Chondrocyte (in vitro differentiated cells): Measurements from ENCODE around the gene PPP1R12C. TPM values are rescaled to one million over a fixed set of nuclear protein-coding genes. Genes with fewer than 3 reads are reported as not detected.
"Not testable (repeated sequence)": the region's sequence is repeated elsewhere in the genome, so short reads cannot be mapped to it uniquely, and the experiment has no call there.

ENCODE experiments used
- DNase-seq: peaks from one replicate; pipeline ENCODE4 v3.0.0; 2021; ENCODE audit warnings: mixed read lengths, low spot score
- H3K27ac Mint-ChIP-seq: one replicate; pipeline ENCODE4 v1.8.0; 2021; ENCODE audit warnings: mild to moderate bottlenecking, moderate library complexity, mixed read lengths; ENCODE audit not compliant: unreplicated experiment
- H3K27me3 Mint-ChIP-seq: 2 replicates; pipeline ENCODE4 v1.8.0; 2021; ENCODE audit warnings: low read depth, mixed read lengths
- H3K36me3 Mint-ChIP-seq: 2 replicates; pipeline ENCODE4 v1.8.0; 2021; ENCODE audit warnings: low read depth, mixed read lengths
- H3K4me1 Mint-ChIP-seq: 2 replicates; pipeline ENCODE4 v1.8.0; 2021; ENCODE audit warnings: low read depth, mild to moderate bottlenecking, mixed read lengths
- H3K4me3 Mint-ChIP-seq: one replicate; pipeline ENCODE4 v1.8.0; 2021; ENCODE audit warnings: mild to moderate bottlenecking, moderate library complexity, mixed read lengths; ENCODE audit not compliant: unreplicated experiment
- H3K9me3 Mint-ChIP-seq: 2 replicates; pipeline ENCODE4 v1.8.0; 2021; ENCODE audit warnings: low read depth, mixed read lengths
- total RNA-seq: library from RNA; stranded (reverse); gene quantifications from 3 replicates; pipeline ENCODE4 v1.2.1, GENCODE V29; 2021
- TF ChIP-seq, protein P1 (sequence below): fragments of 200-600 bp; sonication (generic); IDR thresholded peaks from 2 replicates; pipeline ENCODE4 v1.5.0; 2021; ENCODE audit warnings: antibody characterized with exemption, mild to moderate bottlenecking, moderate library complexity

Gene PPP1R12C
- total RNA-seq, 1 donor from 2014 or later = 103 TPM

DNA sequence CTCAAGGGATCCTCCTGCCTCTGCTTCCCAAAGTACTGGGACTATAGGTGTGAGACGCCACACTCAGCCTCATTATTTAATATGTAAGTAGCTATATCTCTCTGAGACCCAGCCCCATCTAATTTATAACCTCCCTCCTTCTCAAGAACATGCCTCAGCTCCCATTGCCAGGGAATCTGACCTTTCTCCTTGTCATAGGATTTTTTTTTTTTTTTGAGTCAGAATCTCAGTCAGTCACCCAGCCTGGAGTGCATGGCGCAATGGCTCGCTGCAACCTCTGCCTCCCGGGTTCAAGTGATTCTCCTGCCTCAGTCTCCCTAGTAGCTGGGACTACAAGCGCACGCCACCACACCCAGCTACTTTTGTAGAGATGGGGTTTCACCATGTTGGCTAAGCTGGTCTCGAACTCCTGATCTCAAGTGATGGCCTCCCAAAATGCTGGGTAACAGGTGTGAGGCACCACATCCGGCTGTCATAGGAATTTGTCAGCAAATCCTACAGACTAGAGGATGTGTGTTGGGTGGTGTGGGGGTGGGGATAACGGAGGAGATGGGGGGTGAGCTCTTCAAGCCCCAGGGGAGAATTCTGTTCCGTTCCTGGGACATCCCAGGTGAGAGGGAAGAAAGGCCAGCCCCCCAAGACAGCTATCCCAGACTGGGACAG, 46.8 kb downstream of the PPP1R12C start:
- TF ChIP-seq, protein P1, sequence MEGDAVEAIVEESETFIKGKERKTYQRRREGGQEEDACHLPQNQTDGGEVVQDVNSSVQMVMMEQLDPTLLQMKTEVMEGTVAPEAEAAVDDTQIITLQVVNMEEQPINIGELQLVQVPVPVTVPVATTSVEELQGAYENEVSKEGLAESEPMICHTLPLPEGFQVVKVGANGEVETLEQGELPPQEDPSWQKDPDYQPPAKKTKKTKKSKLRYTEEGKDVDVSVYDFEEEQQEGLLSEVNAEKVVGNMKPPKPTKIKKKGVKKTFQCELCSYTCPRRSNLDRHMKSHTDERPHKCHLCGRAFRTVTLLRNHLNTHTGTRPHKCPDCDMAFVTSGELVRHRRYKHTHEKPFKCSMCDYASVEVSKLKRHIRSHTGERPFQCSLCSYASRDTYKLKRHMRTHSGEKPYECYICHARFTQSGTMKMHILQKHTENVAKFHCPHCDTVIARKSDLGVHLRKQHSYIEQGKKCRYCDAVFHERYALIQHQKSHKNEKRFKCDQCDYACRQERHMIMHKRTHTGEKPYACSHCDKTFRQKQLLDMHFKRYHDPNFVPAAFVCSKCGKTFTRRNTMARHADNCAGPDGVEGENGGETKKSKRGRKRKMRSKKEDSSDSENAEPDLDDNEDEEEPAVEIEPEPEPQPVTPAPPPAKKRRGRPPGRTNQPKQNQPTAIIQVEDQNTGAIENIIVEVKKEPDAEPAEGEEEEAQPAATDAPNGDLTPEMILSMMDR = no peak
- H3K27ac Mint-ChIP-seq = no peak overlapping the region
- DNase-seq = no peak
- no peaks in the 10 kb centered on the region for H3K9me3 Mint-ChIP-seq
- no peaks in the 10 kb centered on the region for H3K36me3 Mint-ChIP-seq
- peaks cover 18% of the 10 kb centered on the region for H3K27me3 Mint-ChIP-seq
- H3K4me3 Mint-ChIP-seq = no peak overlapping the region
- peaks cover 14% of the 10 kb centered on the region for H3K4me1 Mint-ChIP-seq

DNA sequence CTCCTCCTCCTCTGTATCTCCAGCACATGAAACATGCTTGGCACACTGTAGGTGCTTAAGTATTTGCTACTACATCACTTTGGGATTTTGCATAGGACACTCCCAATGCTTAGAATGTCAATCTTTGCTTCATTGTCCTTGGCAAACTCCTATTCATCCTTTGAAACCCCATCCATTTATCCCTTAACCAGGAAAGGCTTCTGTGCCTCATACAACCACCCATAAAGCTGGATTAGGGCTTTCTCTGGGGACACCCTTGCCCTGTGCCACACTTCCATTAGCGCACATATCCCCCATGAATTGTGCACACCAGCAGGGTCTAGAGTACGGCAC, 47.6 kb downstream of the PPP1R12C start:
- peak overlapping the region; percentile 30 for H3K27ac Mint-ChIP-seq
- H3K9me3 Mint-ChIP-seq = no peaks in the 10 kb centered on the region
- peak overlapping the region; percentile 74 for H3K4me3 Mint-ChIP-seq
- no peak for DNase-seq
- H3K4me1 Mint-ChIP-seq = peaks cover 14% of the 10 kb centered on the region
- H3K27me3 Mint-ChIP-seq = peaks cover 11% of the 10 kb centered on the region
- no peaks in the 10 kb centered on the region for H3K36me3 Mint-ChIP-seq
- TF ChIP-seq, protein P1 = no peak

DNA sequence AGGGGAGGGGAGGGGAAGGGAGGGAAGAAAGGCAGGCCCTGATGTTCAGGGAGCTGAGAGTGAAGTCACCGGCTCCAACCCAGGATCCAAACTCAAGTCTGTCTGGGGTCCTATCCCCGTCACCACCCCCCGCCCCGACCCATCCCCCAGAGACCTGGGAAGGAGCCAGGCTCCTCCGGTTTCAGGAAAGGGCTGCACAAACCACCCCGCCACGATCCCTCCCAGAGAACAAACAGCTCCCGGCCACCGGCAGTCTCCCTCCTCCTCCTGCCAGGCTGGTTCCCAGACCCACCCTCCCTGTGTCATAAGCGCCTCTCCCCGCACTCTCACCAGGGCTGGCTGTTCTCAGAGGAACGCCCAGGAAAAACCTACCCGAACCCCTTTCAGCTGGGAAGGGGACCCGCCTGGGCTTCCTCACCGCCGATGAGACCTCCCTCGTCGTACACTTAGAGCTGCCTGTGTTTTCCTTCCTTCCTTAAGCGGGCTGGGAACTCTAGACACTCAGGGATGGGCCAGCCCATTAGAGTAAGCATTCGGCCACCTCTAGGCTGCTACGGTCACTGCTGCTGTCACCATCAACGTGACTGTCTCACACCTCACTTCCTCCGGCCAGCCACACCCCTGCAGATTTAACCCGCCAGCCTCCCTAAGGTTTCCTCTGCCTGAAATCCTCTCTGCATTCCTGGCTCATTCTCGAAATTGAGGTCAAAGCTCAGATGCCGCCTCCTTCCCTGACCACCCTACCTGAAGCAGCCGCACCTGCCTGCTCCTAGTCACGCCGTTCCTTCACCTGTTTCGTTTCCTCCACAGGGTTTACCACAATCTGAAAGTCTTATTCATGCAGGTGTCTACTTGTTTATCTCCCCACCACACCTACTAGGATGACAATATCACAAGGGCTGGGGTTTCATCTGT, 48.2 kb downstream of the PPP1R12C start:
- no peaks in the 10 kb centered on the region for H3K9me3 Mint-ChIP-seq
- no peaks in the 10 kb centered on the region for H3K36me3 Mint-ChIP-seq
- H3K4me1 Mint-ChIP-seq = peaks cover 14% of the 10 kb centered on the region
- no peak for DNase-seq
- peaks cover 10% of the 10 kb centered on the region for H3K27me3 Mint-ChIP-seq
- peak overlapping the region; percentile 74 for H3K4me3 Mint-ChIP-seq
- H3K27ac Mint-ChIP-seq = peak overlapping the region; percentile 30
- TF ChIP-seq, protein P1 = no peak

DNA sequence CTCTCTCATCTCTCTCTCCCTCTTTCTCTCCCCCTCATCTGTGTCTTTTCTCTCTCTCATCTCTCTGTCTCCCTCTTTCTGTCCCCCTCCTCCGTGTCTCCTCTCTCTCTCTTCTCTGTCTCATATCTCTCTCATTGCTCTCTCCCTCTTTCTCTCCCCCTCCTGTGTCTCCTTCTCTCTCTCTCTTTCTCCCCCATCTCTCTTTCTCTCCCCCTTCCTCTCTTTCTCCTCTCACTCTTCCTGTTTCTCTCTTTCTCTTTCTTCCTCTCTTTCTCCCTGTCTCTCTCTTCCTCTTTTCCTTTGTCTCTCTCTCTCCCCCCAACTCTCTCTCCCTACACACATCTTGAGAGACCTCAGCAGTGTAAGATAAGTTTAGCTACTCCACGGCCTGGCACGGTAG, 49.6 kb downstream of the PPP1R12C start:
- Mint-ChIP-seq H3K4me3 (peak overlapping the region; percentile 2), H3K27ac (no peak overlapping the region), H3K9me3 (no peaks in the 10 kb centered on the region), H3K27me3 (peaks cover 8% of the 10 kb centered on the region), H3K4me1 (peaks cover 14% of the 10 kb centered on the region), H3K36me3 (no peaks in the 10 kb centered on the region)
- TF ChIP-seq, protein P1 = no peak
- DNase-seq = no peak

DNA sequence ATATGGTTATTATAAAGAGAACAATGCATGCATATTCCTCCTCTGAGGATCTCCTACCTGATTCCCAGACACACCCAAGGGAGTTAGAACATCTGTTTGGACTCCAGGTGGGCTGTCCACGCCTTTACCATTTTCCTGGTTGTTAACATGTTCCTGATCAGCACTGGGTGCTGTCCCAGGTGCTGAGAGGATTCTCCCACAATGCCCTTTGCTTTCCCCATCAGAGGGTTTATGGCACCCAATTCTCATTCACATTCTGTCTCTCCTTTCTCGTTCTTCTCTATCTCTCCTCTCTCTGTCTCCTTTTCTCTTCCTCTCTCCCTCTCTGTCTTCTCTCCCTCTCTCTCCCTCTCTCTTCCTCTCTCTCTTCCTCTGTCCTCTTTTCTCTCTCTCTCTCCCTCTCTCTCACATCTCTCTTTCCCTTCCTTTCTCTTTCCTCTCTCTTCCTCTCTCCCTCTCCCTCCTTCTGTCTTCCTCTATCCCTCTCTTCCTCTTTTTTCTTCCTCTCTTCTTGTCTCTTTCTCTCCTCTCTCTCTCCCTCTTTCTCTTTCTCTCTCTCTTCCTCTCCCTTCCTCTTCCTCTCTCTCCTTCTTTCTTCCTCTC, 51.2 kb downstream of the PPP1R12C start:
- no peak overlapping the region for H3K27ac Mint-ChIP-seq
- H3K36me3 Mint-ChIP-seq = no peaks in the 10 kb centered on the region
- H3K4me3 Mint-ChIP-seq = no peak overlapping the region
- TF ChIP-seq, protein P1 = no peak
- H3K9me3 Mint-ChIP-seq = no peaks in the 10 kb centered on the region
- no peak for DNase-seq
- peaks cover 8% of the 10 kb centered on the region for H3K27me3 Mint-ChIP-seq
- peaks cover 20% of the 10 kb centered on the region for H3K4me1 Mint-ChIP-seq

DNA sequence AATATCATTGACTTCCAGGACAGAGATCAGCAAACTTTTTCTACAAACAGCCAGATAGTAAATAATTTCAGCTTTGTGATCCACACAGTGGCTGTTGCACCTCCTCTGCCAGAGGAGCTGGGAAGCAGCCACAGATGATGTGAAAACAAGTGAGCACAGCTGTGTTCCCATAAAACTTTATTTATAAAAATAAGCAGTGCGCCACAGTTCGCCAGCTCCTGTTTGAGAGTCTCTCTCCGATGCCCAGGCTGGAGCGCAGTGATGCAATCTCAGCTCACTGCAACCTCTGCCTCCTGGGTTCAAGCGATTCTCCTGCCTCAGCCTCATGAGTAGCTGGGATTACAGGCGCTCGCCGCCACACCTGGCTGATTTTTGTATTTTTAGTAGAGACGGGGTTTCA, 51.9 kb downstream of the PPP1R12C start:
- H3K27me3 Mint-ChIP-seq, H3K9me3 Mint-ChIP-seq: not testable (repeated sequence)

More for the DNA sequence above, 51.9 kb downstream of the PPP1R12C start:
- not testable (repeated sequence) for DNase-seq, H3K27ac Mint-ChIP-seq, H3K36me3 Mint-ChIP-seq, H3K4me3 Mint-ChIP-seq
- peaks cover 18% of the 10 kb centered on the region for H3K4me1 Mint-ChIP-seq
